Activated CD4-positive, alpha-beta memory T cell treated with anti-CD3 and anti-CD28 coated beads for 36 hours (primary cell): ENCODE measurements around the gene EMP2. TPM values are rescaled to one million over a fixed set of nuclear protein-coding genes. Genes with fewer than 3 reads are reported as not detected.

Experiments used
- CTCF ChIA-PET: fragments of 350-600 bp; sonication (Branson Sonifier 250); formaldehyde crosslinking; loops from one replicate; lab custom pipeline; 2021; ENCODE audit warnings: antibody characterized with exemption, inconsistent platforms; lab: Charles Lee
- POLR2A ChIA-PET: fragments of 350-600 bp; sonication (Branson Sonifier 250); formaldehyde crosslinking; loops from one replicate; lab custom pipeline; 2021; ENCODE audit warnings: antibody characterized with exemption; lab: Charles Lee
- DNase-seq: peaks from one replicate; pipeline ENCODE4 v3.0.0-alpha.2; 2020
- H3K27ac Mint-ChIP-seq: one replicate; pipeline ENCODE4 v1.8.0; 2021; ENCODE audit warnings: mixed read lengths
- H3K27me3 Mint-ChIP-seq: one replicate; pipeline ENCODE4 v1.8.0; 2021; ENCODE audit warnings: mixed read lengths
- H3K36me3 Mint-ChIP-seq: one replicate; pipeline ENCODE4 v1.8.0; 2021; ENCODE audit warnings: mixed read lengths
- H3K4me1 Mint-ChIP-seq: one replicate; pipeline ENCODE4 v1.8.0; 2021; ENCODE audit warnings: low read depth, mixed read lengths
- H3K4me3 Mint-ChIP-seq: one replicate; pipeline ENCODE4 v1.8.0; 2021; ENCODE audit warnings: mild to moderate bottlenecking, mixed read lengths
- H3K9me3 Mint-ChIP-seq: one replicate; pipeline ENCODE4 v1.8.0; 2021; ENCODE audit warnings: mixed read lengths
- intact Hi-C: fragments of 100-400 bp; cut with micrococcal nuclease; formaldehyde crosslinking; loops from one replicate; pipeline ENCODE4 v1.15.1; 2023
- total RNA-seq, 2 experiments: library from RNA; stranded (reverse); gene quantifications; one replicate each; pipeline ENCODE4 v1.2.3, GENCODE V29; 2021

EMP2 gene
- total RNA-seq, 2 experiments from 2014 or later = not detected

DNA sequence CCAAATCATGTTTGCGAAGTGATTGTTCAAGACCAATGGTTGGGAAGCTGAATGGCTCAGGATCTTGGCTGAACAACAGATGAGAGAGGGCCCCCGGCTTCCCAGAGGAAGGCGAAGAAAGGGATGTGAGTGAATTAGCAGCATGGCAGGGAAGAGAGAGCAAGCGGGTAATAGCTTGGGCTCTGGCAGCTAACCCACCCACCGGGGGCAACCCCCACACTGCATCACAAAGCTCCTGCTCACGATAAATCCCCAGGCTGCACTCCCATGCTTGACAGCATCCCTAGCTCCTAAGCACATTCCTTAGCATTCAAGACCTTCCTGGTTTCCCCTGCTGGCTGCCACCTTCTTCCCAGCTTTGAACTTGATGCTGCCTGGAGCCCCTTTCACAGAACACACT lies 26.2 kb upstream of the EMP2 start:
- Mint-ChIP-seq H3K36me3 (no peaks in the 10 kb centered on the region), H3K27ac (no peak overlapping the region), H3K9me3 (no peaks in the 10 kb centered on the region), H3K4me1 (no peaks in the 10 kb centered on the region), H3K4me3 (no peak overlapping the region), H3K27me3 (peaks cover 4% of the 10 kb centered on the region)
- intact Hi-C loops = no loop called here
- CTCF ChIA-PET = interaction anchor here (1.0 kb wide), 1 partner anchor 10 kb away, joined by 3 read pairs; no protein-coding TSS in a partner anchor
- no peak for DNase-seq
- POLR2A ChIA-PET = no interaction called here

DNA sequence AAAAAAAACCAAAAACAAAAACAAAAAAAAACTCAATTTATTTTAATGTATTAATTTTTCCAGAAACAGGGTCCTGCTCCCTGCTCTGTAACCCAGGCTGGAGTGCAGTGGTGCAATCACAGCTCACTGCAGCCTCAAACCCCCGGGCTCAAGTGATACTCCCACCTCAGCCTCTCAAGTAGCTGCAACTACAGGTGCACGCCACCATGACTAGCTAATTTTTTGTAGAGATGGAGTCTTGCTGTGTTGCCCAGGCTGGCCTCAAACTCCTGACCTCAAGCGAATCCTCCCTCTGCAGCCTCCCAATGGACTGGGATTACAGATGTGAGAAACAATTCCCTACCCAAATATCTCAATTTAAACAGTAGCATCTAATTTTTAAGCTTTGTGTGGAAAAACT lies 25.2 kb upstream of the EMP2 start:
- Mint-ChIP-seq H3K4me3 (no peak overlapping the region), H3K27ac (no peak overlapping the region), H3K36me3 (no peaks in the 10 kb centered on the region), H3K27me3 (peaks cover 4% of the 10 kb centered on the region), H3K9me3 (no peaks in the 10 kb centered on the region), H3K4me1 (no peaks in the 10 kb centered on the region)
- intact Hi-C loops = no loop called here
- POLR2A ChIA-PET = no interaction called here
- no peak for DNase-seq
- CTCF ChIA-PET = interaction anchor here (1.0 kb wide), 1 partner anchor 9 kb away, joined by 3 read pairs; no protein-coding TSS in a partner anchor

DNA sequence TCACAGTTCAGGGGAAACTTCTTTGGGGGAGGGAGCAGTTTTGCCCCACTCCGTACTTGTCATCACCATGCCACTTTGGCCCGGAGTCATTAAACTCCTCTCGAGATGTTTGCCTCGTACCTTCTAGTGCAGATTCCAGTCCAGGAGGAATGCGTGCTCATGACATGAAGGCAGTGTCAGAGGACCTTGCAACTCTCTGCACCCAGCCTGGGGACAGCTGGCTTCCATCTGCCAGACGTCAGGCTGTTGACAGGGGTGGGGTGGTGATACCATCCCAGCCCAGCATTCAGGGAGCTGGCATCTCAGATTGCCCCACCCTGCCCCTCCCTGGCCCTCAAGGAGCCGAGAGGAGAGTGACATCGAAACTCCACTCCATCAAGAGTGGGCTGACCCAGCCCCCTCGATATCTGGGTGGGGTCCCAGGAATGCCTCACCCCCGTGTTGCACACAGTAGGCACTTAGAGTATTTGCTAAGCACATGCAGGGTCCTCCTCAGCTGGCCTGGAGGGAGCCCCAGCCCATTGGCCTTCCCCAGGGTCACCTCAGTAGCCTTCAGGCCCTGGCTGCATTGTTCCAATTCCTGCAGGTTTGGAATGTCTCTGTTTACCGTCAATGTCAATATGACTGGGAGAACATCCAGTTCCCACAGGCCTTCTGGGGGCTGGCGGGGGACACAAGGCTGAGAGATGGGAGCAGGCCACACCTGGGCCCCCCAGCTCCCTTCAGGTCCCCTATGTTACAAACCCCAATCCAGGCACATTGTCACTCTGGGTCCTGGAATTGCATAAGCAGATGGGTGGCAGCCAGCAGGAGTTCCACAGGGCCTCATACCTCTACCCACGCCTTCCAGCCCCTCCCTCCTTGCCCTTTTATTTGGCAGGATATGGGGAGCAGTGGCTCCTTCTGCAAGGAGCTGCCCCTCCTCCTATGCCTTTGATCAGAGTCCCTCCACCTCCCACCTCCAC lies 21.3 kb upstream of the EMP2 start:
- H3K9me3 Mint-ChIP-seq = no peaks in the 10 kb centered on the region
- ChIA-PET CTCF (interaction anchor here (0.6 to 1.0 kb wide), 2 partner anchors 17 to 67 kb away, joined by 3 to 4 read pairs; no protein-coding TSS in a partner anchor), POLR2A (no interaction called here)
- H3K4me3 Mint-ChIP-seq = no peak overlapping the region
- H3K27me3 Mint-ChIP-seq = peaks cover 11% of the 10 kb centered on the region
- H3K4me1 Mint-ChIP-seq = no peaks in the 10 kb centered on the region
- DNase-seq = no peak
- intact Hi-C loops = no loop called here
- H3K36me3 Mint-ChIP-seq = no peaks in the 10 kb centered on the region
- H3K27ac Mint-ChIP-seq = no peak overlapping the region

DNA sequence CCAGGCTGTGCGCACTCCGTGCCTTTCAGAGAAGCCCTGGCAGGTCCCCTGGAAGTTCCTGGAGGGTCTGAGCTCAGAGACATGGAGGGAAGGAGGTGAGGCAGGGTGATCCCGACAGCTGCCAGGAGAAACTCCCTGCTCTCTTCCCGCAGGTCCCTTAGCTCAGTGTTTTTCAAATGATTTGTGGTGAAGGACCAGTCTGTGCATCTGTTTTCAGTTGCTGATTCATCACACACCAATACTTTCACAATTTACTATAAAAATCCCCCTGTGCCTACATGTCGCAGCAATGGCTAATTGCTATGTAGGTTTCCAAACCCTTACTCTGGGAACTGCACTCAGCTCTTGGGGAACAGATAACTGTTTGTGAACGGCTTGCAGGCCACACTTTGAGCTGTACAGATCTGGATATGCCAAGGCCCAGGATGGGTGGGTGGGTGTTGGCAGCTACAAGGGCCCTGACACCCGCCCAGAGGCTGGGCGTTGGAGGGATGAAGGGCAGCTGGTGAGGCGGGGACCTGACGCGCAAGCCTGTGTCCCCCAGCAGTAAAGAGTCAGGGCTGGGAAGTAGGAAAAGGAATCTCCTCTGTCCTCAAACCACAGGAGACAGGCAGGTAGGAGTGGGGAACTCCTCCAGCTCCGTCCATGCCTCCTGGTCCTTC lies 20.5 kb upstream of the EMP2 start:
- Mint-ChIP-seq H3K27ac (no peak overlapping the region), H3K36me3 (no peaks in the 10 kb centered on the region), H3K27me3 (peaks cover 11% of the 10 kb centered on the region), H3K4me1 (no peaks in the 10 kb centered on the region), H3K9me3 (no peaks in the 10 kb centered on the region), H3K4me3 (no peak overlapping the region)
- intact Hi-C loops = no loop called here
- DNase-seq = no peak
- POLR2A ChIA-PET = no interaction called here
- CTCF ChIA-PET = no interaction called here

DNA sequence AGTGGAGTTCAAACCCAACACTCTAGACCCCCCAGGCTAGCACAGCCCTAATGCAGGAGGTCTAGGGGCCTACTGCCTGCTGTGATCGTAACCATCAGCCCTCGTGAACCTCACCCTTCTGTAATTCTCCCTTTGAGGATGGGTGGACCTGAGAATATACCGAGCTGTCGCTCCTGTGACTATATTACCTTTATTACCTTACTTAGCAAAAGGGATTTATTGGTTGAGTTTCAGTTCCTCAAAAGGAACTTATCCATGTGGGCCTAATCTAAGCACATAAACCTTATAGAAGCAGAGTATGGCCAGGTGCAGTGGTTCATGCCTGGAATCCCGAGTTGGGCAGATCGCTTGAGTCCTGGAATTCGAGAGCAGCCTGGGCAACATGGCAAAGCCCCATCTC lies 19.2 kb upstream of the EMP2 start:
- Mint-ChIP-seq H3K9me3 (no peaks in the 10 kb centered on the region), H3K27ac (no peak overlapping the region), H3K4me1 (no peaks in the 10 kb centered on the region), H3K27me3 (peaks cover 11% of the 10 kb centered on the region), H3K36me3 (no peaks in the 10 kb centered on the region), H3K4me3 (no peak overlapping the region)
- CTCF ChIA-PET = no interaction called here
- intact Hi-C loops = no loop called here
- POLR2A ChIA-PET = no interaction called here
- no peak for DNase-seq

DNA sequence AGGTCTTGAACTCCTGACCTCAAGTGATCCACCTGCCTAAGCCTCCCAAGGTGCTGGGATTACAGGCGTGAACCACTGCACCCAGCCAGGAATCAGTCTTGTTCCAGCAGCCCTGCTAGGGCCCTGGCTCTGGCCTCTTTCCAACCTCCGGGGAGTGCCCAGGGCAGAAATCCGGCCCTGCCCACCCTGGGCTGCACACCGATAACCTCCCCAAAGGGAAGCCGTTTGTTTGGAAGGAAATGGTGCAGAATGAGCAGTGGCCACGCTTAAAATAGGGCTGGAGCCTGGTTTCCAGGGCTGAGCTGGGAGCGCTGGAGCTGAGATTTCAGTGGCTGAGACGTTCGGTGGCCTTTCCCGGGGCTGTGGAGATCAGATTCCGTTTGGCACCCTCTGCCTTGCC lies 17.8 kb upstream of the EMP2 start:
- H3K4me1 Mint-ChIP-seq = no peaks in the 10 kb centered on the region
- no peak overlapping the region for H3K4me3 Mint-ChIP-seq
- CTCF ChIA-PET = no interaction called here
- intact Hi-C loops = no loop called here
- POLR2A ChIA-PET = no interaction called here
- DNase-seq = no peak
- peaks cover 11% of the 10 kb centered on the region for H3K27me3 Mint-ChIP-seq
- no peaks in the 10 kb centered on the region for H3K9me3 Mint-ChIP-seq
- H3K36me3 Mint-ChIP-seq = no peaks in the 10 kb centered on the region
- no peak overlapping the region for H3K27ac Mint-ChIP-seq

DNA sequence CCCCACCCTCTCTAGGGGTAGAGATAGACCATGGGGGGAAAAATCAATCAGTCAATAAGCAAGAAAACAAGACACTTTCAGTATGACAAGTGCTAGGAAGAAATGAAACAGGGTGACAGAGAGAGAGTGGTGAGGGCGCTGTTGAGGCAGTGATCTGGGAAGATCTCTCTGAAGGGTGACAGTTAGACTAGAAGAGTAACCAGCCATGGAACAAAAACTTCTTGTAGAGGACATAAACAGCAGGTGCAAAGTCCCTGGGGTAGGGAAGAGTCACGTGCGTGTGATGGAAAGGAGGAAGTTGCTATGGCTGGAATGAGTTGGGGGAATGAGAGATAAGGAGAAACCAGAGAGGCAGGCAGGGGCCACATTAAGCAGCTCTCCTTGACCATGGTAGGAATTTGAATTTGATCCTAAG lies 16.8 kb upstream of the EMP2 start:
- peak; percentile 12 for DNase-seq
- Mint-ChIP-seq H3K4me3 (no peak overlapping the region), H3K36me3 (no peaks in the 10 kb centered on the region), H3K27me3 (peaks cover 8% of the 10 kb centered on the region), H3K4me1 (no peaks in the 10 kb centered on the region), H3K27ac (no peak overlapping the region), H3K9me3 (no peaks in the 10 kb centered on the region)
- ChIA-PET POLR2A (no interaction called here), CTCF (no interaction called here)
- intact Hi-C loops = no loop called here

DNA sequence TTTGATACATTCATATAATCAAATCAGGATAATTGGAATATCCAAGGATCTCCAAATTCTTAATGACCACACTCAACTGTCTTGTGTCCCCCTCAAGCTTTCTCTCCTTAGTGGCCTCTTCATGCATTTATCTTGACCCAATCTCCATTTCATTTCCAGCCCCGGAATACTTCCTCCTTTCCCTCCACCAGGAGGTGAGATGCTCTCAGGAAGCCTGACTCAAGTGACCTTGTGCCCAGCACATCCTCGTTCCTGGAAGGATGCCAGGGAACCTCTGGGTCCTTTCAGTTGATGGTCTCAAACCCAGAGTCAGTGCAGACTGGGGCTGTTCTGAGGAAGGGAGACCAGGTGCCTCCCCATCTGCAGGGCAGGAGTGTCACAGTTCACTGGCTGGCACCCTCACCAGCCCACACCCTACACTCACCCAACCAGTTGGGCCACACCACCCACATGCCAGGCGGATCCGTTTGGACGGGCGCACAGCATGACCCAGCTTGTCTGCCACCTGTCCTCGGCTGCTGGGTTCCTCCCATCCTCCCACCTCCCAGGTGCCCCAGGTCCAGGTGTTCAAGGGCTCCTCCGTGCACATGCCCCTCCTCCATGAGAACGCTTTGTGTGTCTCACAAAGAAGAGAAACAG lies 14.0 kb upstream of the EMP2 start:
- Mint-ChIP-seq H3K27ac (no peak overlapping the region), H3K9me3 (no peaks in the 10 kb centered on the region), H3K27me3 (peaks cover 6% of the 10 kb centered on the region), H3K4me1 (no peaks in the 10 kb centered on the region), H3K4me3 (no peak overlapping the region), H3K36me3 (no peaks in the 10 kb centered on the region)
- intact Hi-C loops = no loop called here
- ChIA-PET CTCF (no interaction called here), POLR2A (no interaction called here)
- DNase-seq = no peak

DNA sequence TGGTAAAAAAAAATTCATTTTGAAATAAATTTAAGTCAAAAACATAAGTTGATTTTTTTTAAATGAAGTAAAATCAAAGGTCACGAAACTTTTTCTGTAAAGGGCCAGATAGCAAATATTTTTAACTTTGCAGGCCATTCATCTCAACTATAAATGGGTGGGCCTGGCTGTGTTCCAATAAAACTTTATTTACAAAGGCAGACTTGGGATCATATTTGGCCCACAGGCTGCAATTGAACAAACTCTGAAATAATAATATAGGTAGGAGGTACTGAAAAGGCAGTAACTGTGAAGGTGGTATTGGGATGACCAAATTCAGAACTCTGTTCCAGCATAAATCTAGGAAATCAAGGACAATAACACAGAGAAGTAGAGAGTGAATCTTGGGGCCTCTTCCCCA lies 12.2 kb upstream of the EMP2 start:
- H3K4me1 Mint-ChIP-seq = no peaks in the 10 kb centered on the region
- H3K36me3 Mint-ChIP-seq = no peaks in the 10 kb centered on the region
- ChIA-PET POLR2A (no interaction called here), CTCF (no interaction called here)
- intact Hi-C loops = no loop called here
- H3K27me3 Mint-ChIP-seq = peaks cover 17% of the 10 kb centered on the region
- H3K4me3 Mint-ChIP-seq = no peak overlapping the region
- no peak for DNase-seq
- H3K27ac Mint-ChIP-seq = no peak overlapping the region
- H3K9me3 Mint-ChIP-seq = no peaks in the 10 kb centered on the region

DNA sequence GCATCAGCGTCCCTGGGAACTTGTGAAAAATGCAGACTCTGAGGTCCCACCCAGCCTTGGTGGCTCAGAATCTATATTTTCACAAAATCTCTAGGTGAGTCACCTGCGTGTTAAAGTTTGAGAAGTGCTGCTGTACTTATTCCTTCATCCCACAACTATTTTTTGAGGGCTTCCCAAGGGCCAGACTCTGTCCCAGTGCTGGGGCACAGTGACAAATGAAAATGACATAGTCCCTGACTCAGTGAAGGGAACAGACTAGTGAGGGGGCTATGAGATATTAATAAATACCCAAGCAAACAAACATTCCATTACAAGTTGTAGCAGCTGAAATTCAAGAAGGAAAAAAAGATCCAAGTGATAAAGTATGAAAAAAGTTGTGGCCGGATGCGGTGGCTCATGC lies 9.9 kb upstream of the EMP2 start:
- intact Hi-C loops = no loop called here
- DNase-seq = no peak
- no peak overlapping the region for H3K4me3 Mint-ChIP-seq
- CTCF ChIA-PET = no interaction called here
- POLR2A ChIA-PET = interaction anchor here (0.6 kb wide), 1 partner anchor 142 kb away, joined by 3 read pairs; no protein-coding TSS in a partner anchor
- no peaks in the 10 kb centered on the region for H3K36me3 Mint-ChIP-seq
- no peaks in the 10 kb centered on the region for H3K4me1 Mint-ChIP-seq
- no peak overlapping the region for H3K27ac Mint-ChIP-seq
- no peaks in the 10 kb centered on the region for H3K9me3 Mint-ChIP-seq
- H3K27me3 Mint-ChIP-seq = peaks cover 20% of the 10 kb centered on the region

DNA sequence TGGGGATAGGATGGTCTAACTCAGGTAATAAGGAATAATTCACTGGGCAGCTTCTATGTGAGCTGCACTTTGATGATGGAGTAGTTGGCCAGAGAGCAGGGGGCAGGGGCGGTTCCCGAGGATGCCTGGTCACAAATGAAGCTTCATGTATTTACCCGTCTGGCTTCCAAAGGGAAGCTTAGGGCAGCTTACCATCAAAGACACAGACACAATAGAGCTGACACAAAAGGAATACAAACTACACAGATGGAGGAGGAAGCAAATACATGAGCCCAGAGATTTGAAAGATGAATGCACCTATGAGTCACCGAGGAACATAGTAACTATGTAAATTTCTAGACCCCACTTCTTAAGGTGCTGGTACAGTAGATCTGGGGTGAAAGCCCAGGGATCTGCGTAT lies 8.7 kb upstream of the EMP2 start:
- CTCF ChIA-PET = no interaction called here
- DNase-seq = no peak
- H3K27ac Mint-ChIP-seq = no peak overlapping the region
- no peak overlapping the region for H3K4me3 Mint-ChIP-seq
- POLR2A ChIA-PET = no interaction called here
- H3K36me3 Mint-ChIP-seq = no peaks in the 10 kb centered on the region
- peaks cover 23% of the 10 kb centered on the region for H3K27me3 Mint-ChIP-seq
- no peaks in the 10 kb centered on the region for H3K4me1 Mint-ChIP-seq
- no peaks in the 10 kb centered on the region for H3K9me3 Mint-ChIP-seq
- intact Hi-C loops = no loop called here

DNA sequence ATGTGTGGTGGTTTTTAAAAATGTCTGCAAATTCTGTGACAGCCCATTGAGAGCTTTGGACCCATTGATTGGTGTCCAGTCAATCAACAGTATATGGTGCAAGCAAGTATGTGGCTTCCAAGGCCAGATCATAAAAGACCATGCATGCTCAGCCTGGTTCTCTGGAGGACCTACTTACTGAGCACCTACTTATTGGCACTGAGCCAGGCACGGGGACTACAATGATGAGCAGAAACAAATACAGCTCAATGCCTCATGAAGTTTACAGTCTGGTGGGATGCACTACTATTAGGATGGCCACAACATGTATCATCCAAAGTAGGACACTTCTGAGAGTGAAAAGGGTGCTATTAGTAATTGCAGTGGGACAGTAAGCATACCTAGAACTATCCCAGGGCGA lies 7.2 kb upstream of the EMP2 start:
- ChIA-PET CTCF (interaction anchor here (1.2 kb wide), 1 partner anchor 74 kb away, joined by 4 read pairs; no protein-coding TSS in a partner anchor), POLR2A (no interaction called here)
- Mint-ChIP-seq H3K27me3 (peaks cover 33% of the 10 kb centered on the region), H3K27ac (no peak overlapping the region), H3K4me3 (no peak overlapping the region), H3K9me3 (no peaks in the 10 kb centered on the region), H3K4me1 (no peaks in the 10 kb centered on the region), H3K36me3 (no peaks in the 10 kb centered on the region)
- intact Hi-C loops = no loop called here
- DNase-seq = no peak
